ENCODE results near the gene STK24.

DNA sequence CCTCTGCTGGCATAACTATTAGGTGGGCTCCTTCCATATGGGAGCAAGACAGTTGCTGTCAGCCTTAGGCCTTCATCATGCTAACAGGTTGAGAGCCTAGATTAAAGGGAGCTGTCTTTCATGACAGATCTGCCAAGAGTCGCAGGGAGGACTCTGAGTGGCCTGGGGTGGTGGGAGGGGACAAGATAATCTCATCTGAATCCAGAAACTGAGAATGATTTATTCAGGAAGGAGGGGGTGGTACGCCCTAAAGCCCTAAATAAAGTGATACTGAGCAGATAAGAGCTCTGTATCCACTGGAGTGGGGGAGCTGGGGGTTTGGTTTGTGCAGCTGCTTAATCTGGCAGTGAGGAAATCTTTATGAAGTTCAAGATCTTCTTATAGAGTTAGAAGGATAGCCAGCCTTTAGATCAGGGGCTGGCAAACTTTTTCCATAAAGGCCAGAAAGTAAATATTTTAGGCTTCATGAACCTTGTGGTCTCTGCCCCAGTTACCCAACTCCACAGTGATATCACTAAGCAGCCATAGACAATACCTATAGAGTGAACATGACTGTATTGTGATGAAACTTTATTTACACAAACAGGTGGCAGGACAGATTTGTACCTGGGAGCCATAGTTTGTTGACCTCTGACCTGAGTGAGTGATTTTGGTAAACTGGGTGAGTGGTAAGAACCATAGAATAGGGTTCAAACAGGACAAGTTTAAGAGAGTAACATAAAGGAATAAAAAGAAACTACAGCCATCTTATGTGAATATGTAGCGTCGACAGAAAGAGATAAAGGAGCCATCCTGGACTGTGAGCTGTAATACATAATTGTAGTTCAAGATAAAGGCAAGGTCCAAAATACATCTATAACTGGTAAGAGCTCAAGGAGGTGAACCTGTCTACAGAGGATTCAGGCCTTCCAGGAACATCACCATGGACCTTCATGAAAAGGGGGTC, 9.8 kb upstream of the STK24 start:
- TF ChIP-seq, protein P1, sequence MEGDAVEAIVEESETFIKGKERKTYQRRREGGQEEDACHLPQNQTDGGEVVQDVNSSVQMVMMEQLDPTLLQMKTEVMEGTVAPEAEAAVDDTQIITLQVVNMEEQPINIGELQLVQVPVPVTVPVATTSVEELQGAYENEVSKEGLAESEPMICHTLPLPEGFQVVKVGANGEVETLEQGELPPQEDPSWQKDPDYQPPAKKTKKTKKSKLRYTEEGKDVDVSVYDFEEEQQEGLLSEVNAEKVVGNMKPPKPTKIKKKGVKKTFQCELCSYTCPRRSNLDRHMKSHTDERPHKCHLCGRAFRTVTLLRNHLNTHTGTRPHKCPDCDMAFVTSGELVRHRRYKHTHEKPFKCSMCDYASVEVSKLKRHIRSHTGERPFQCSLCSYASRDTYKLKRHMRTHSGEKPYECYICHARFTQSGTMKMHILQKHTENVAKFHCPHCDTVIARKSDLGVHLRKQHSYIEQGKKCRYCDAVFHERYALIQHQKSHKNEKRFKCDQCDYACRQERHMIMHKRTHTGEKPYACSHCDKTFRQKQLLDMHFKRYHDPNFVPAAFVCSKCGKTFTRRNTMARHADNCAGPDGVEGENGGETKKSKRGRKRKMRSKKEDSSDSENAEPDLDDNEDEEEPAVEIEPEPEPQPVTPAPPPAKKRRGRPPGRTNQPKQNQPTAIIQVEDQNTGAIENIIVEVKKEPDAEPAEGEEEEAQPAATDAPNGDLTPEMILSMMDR (IDR thresholded peaks at IDR 0.05): no peak
- TF ChIP-seq POLR2A (IDR thresholded peaks at IDR 0.05): no peak

Data from tibial nerve (tissue), 3 donors.